Prostate gland (tissue), 2 donors: Measurements from ENCODE around the gene CARMIL1. TPM values are rescaled to one million over a fixed set of nuclear protein-coding genes. Genes with fewer than 3 reads are reported as not detected.

Experiments used
- DNase-seq: peaks from one replicate; pipeline ENCODE4 v3.0.0-alpha.2; 2019; ENCODE audit warnings: low spot score
- H3K27ac ChIP-seq, 2 donors: fragments of 200-600 bp; sonication (generic); 2 replicates each; pipeline ENCODE4 v1.5.1; 2017 to 2019
- H3K27me3 ChIP-seq: fragments of 200-600 bp; sonication (generic); replicated peaks from 2 replicates; pipeline ENCODE4 v1.5.1; 2019; ENCODE audit not compliant: insufficient read depth
- H3K36me3 ChIP-seq, 2 donors: fragments of 200-600 bp; sonication (generic); 1 replicate in 1 of 2; 2 replicates in 1 of 2; pipeline versions ENCODE4 v1.5.1 to v1.8.1; 2017 to 2019
- H3K4me1 ChIP-seq: fragments of 200-600 bp; sonication (generic); replicated peaks from 2 replicates; pipeline ENCODE4 v1.5.1; 2019
- H3K4me3 ChIP-seq, 2 donors: fragments of 200-600 bp; sonication (generic); 2 replicates each; pipeline ENCODE4 v1.5.1; 2017 to 2019
- H3K9me3 ChIP-seq: fragments of 200-600 bp; sonication (generic); 2 replicates; pipeline ENCODE4 v1.5.1; 2017
- POLR2A ChIP-seq: fragments of 450-650 bp; IDR thresholded peaks from one replicate; pipeline ENCODE4 v1.6.1; 2016; ENCODE audit warnings: antibody characterized with exemption, mild to moderate bottlenecking
- POLR2AphosphoS5 ChIP-seq: sonication (generic); formaldehyde crosslinking; IDR thresholded peaks from one replicate; pipeline ENCODE4 v1.6.1; 2017; ENCODE audit warnings: antibody characterized with exemption
- WGBS: methylation state at CpG from one replicate; pipeline ENCODE4 v1.1.5; 2018; 5-methylcytosine and 5-hydroxymethylcytosine counted together
- intact Hi-C: fragments of 100-400 bp; cut with DNase I; formaldehyde crosslinking; loops from one replicate; pipeline ENCODE4 v1.14.2; 2022
- total RNA-seq, 2 donors: library from RNA; depleted of rRNA; stranded (reverse); fragments of >200 nt; gene quantifications; one replicate each; pipeline ENCODE4 v1.1.0, GENCODE V29; 2016
- TF ChIP-seq, protein P1 (sequence below), 4 experiments: fragments of 200-600 bp in 2 of 4; fragments of 450-650 bp in 2 of 4; sonication (generic) in 2 of 4; IDR thresholded peaks; 1 replicate in 3 of 4; 2 replicates in 1 of 4; pipeline ENCODE4 v1.5.1; 2016 to 2019; ENCODE audit warnings: antibody characterized with exemption in 4 of 4, mild to moderate bottlenecking in 2 of 4, moderate library complexity in 2 of 4

The CARMIL1 gene
- total RNA-seq, 2 donors from 2014 or later: 12.9 to 71.7 TPM

DNA sequence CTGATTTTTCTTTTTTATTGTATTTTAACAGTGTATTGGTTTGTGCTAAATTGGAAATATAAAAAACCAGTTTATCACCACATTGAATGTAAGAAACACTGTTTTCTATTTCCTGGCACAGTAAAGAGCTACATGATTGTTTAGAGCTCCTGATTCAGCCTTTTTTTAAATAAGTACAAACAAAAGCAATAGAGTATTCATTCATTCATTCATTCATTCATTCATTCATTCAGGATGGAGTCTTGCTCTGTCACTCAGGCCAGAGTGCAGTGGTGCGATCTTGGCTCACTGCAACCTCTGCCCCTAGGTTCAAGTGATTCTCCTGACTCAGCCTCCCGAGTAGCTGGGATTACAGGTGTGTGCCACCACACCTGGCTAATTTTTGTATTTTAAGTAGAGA, 276.0 kb downstream of the CARMIL1 start:
- H3K27me3 ChIP-seq: no peaks in the 10 kb centered on the region
- H3K4me3 ChIP-seq: no peak overlapping the region
- no peak overlapping the region for H3K27ac ChIP-seq
- intact Hi-C loops: loop anchor here (5.0 to 10.0 kb wide), 2 partner anchors 60 to 333 kb away; no protein-coding TSS in a partner anchor
- no peaks in the 10 kb centered on the region for H3K9me3 ChIP-seq
- WGBS: 95% methylated on average over 2 of the region's 2 CpGs
- no peak for DNase-seq
- TF ChIP-seq, protein P1, sequence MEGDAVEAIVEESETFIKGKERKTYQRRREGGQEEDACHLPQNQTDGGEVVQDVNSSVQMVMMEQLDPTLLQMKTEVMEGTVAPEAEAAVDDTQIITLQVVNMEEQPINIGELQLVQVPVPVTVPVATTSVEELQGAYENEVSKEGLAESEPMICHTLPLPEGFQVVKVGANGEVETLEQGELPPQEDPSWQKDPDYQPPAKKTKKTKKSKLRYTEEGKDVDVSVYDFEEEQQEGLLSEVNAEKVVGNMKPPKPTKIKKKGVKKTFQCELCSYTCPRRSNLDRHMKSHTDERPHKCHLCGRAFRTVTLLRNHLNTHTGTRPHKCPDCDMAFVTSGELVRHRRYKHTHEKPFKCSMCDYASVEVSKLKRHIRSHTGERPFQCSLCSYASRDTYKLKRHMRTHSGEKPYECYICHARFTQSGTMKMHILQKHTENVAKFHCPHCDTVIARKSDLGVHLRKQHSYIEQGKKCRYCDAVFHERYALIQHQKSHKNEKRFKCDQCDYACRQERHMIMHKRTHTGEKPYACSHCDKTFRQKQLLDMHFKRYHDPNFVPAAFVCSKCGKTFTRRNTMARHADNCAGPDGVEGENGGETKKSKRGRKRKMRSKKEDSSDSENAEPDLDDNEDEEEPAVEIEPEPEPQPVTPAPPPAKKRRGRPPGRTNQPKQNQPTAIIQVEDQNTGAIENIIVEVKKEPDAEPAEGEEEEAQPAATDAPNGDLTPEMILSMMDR (IDR thresholded peaks at IDR 0.05): no peak
- TF ChIP-seq POLR2A: no peak
- no peak for TF ChIP-seq POLR2AphosphoS5
- no peaks in the 10 kb centered on the region for H3K36me3 ChIP-seq
- no peaks in the 10 kb centered on the region for H3K4me1 ChIP-seq

GRCh38 chr6:25556516-25556915, 277.3 kb downstream of the CARMIL1 start:
- no peaks in the 10 kb centered on the region for H3K36me3 ChIP-seq
- H3K4me3 ChIP-seq: no peak overlapping the region
- 27% methylated on average over 10 of the region's 10 CpGs for WGBS
- intact Hi-C loops: loop anchor here (5.0 to 10.0 kb wide), 2 partner anchors 62 to 334 kb away; no protein-coding TSS in a partner anchor
- no peaks in the 10 kb centered on the region for H3K9me3 ChIP-seq
- H3K27ac ChIP-seq: no peak overlapping the region
- H3K27me3 ChIP-seq: no peaks in the 10 kb centered on the region
- no peak for TF ChIP-seq POLR2A
- TF ChIP-seq, protein P1 (IDR thresholded peaks at IDR 0.05): peak; percentile 39 to 75 (median 64)
- no peaks in the 10 kb centered on the region for H3K4me1 ChIP-seq
- DNase-seq: peak; percentile 70

- no peaks in the 10 kb centered on the region for H3K9me3 ChIP-seq
- 52% methylated on average over 3 of the region's 3 CpGs for WGBS
- intact Hi-C loops: loop anchor here (5.0 to 10.0 kb wide), 2 partner anchors 63 to 336 kb away; no protein-coding TSS in a partner anchor
Observed at GRCh38 chr6:25558155-25558817, 279.1 kb downstream of the CARMIL1 start.

GRCh38 chr6:25560865-25561264, 281.7 kb downstream of the CARMIL1 start:
- H3K4me1 ChIP-seq: no peaks in the 10 kb centered on the region
- WGBS: 59% methylated on average over 2 of the region's 2 CpGs
- intact Hi-C loops: no loop called here

More at GRCh38 chr6:25558155-25558817, 279.1 kb downstream of the CARMIL1 start:
- Histone ChIP-seq H3K4me3 (no peak overlapping the region), H3K36me3 (no peaks in the 10 kb centered on the region), H3K4me1 (no peaks in the 10 kb centered on the region), H3K27ac (no peak overlapping the region), H3K27me3 (no peaks in the 10 kb centered on the region)
- peak; percentile 58 for TF ChIP-seq POLR2AphosphoS5
- TF ChIP-seq, protein P1 (IDR thresholded peaks at IDR 0.05): no peak
- DNase-seq: no peak

More at GRCh38 chr6:25560865-25561264, 281.7 kb downstream of the CARMIL1 start:
- no peak for DNase-seq
- TF ChIP-seq POLR2AphosphoS5 (no peak), POLR2A (no peak)
- TF ChIP-seq, protein P1 (IDR thresholded peaks at IDR 0.05): no peak
- Histone ChIP-seq H3K27ac (no peak overlapping the region), H3K27me3 (no peaks in the 10 kb centered on the region), H3K36me3 (no peaks in the 10 kb centered on the region), H3K4me3 (no peak overlapping the region), H3K9me3 (no peaks in the 10 kb centered on the region)
